ENCODE data around the gene CRY1. TPM values are rescaled to one million over a fixed set of nuclear protein-coding genes. Genes with fewer than 3 reads are reported as not detected.
A peak's percentile ranks its signal among the peaks of the same experiment; 100 is the strongest.

The CRY1 gene
- total RNA-seq, 6 experiments from 2014 or later = 12.5 to 18.0 (median 16.1) TPM

GRCh38 chr12:106953352-106954250, 139.7 kb downstream of the CRY1 start:
- H3K4me1 Mint-ChIP-seq (ENCODE audit: low read depth) = peaks cover 30% of the 10 kb centered on the region
- peak; percentile 44 for DNase-seq
- TF ChIP-seq CTCF (IDR thresholded peaks at IDR 0.05) = no peak
- H3K27me3 Mint-ChIP-seq (ENCODE audit: insufficient read depth) = peaks cover 4% of the 10 kb centered on the region
- H3K9me3 Mint-ChIP-seq = peaks cover 5% of the 10 kb centered on the region
- peaks cover 26% of the 10 kb centered on the region for H3K36me3 Mint-ChIP-seq (ENCODE audit: low read depth)
- H3K4me3 Mint-ChIP-seq = peak overlapping the region; percentile 100
- peak overlapping the region; percentile 42 for H3K27ac Mint-ChIP-seq

GRCh38 chr12:106950591-106950990, 142.8 kb downstream of the CRY1 start:
- no peak overlapping the region for H3K27ac Mint-ChIP-seq
- H3K4me3 Mint-ChIP-seq = no peak overlapping the region
- H3K4me1 Mint-ChIP-seq (ENCODE audit: low read depth) = peaks cover 21% of the 10 kb centered on the region
- peaks cover 9% of the 10 kb centered on the region for H3K9me3 Mint-ChIP-seq
- no peak for DNase-seq
- no peaks in the 10 kb centered on the region; the same call in 1 of the 2 replicates for H3K27me3 Mint-ChIP-seq (ENCODE audit: insufficient read depth)
- peaks cover 8% of the 10 kb centered on the region for H3K36me3 Mint-ChIP-seq (ENCODE audit: low read depth)
- TF ChIP-seq CTCF (IDR thresholded peaks at IDR 0.05) = no peak

GRCh38 chr12:106947461-106947860, 145.9 kb downstream of the CRY1 start:
- TF ChIP-seq CTCF (IDR thresholded peaks at IDR 0.05) = no peak
- H3K9me3 Mint-ChIP-seq = peaks cover 25% of the 10 kb centered on the region
- H3K4me1 Mint-ChIP-seq (ENCODE audit: low read depth) = no peaks in the 10 kb centered on the region
- H3K27me3 Mint-ChIP-seq (ENCODE audit: insufficient read depth) = no peaks in the 10 kb centered on the region
- no peak for DNase-seq
- no peak overlapping the region for H3K4me3 Mint-ChIP-seq
- H3K27ac Mint-ChIP-seq = no peak overlapping the region
- H3K36me3 Mint-ChIP-seq (ENCODE audit: low read depth) = peaks cover 13% of the 10 kb centered on the region; the same call in 1 of the 2 replicates

- Mint-ChIP-seq H3K4me3 (no peak overlapping the region), H3K4me1 (ENCODE audit: low read depth) (no peaks in the 10 kb centered on the region), H3K27me3 (ENCODE audit: insufficient read depth) (no peaks in the 10 kb centered on the region), H3K27ac (no peak overlapping the region), H3K36me3 (ENCODE audit: low read depth) (peaks cover 13% of the 10 kb centered on the region; the same call in 1 of the 2 replicates), H3K9me3 (peaks cover 25% of the 10 kb centered on the region)
- DNase-seq = no peak
- no peak for TF ChIP-seq CTCF (IDR thresholded peaks at IDR 0.05)
Observed at GRCh38 chr12:106945261-106945851, 148.0 kb downstream of the CRY1 start.

GRCh38 chr12:106942775-106943174, 150.6 kb downstream of the CRY1 start:
- Mint-ChIP-seq H3K36me3 (ENCODE audit: low read depth) (peaks cover 8% of the 10 kb centered on the region; the same call in 1 of the 2 replicates), H3K4me1 (ENCODE audit: low read depth) (no peaks in the 10 kb centered on the region), H3K27me3 (ENCODE audit: insufficient read depth) (peaks cover 2% of the 10 kb centered on the region; the same call in 1 of the 2 replicates), H3K9me3 (peaks cover 20% of the 10 kb centered on the region), H3K4me3 (no peak overlapping the region), H3K27ac (no peak overlapping the region)
- DNase-seq = no peak
- no peak for TF ChIP-seq CTCF (IDR thresholded peaks at IDR 0.05)

Data from HFFc6 (cell line).